Measurements from ENCODE around the gene TPPP. TPM values are rescaled to one million over a fixed set of nuclear protein-coding genes. Genes with fewer than 3 reads are reported as not detected.
"Not testable (repeated sequence)": the region's sequence is repeated elsewhere in the genome, so short reads cannot be mapped to it uniquely, and the experiment has no call there.

Gene TPPP
- total RNA-seq, 4 donors from 2014 or later = 2.4 to 8.7 (median 3.2) TPM

GRCh38 chr5:680118-680795, 12.9 kb downstream of the TPPP start:
- DNase-seq; ATAC-seq; in situ Hi-C loops (cut with MboI; ENCODE audit: low sequenced_read_pairs in 4 of 4); H3K36me3 ChIP-seq; H3K27me3 ChIP-seq; H3K9me3 ChIP-seq; intact Hi-C loops (cut with DNase I; ENCODE audit: low total_unique reads); H3K27ac ChIP-seq; H3K4me3 ChIP-seq: not testable (repeated sequence)
- peaks cover 0 to 51% of the 10 kb centered on the region in 2 donors for H3K4me1 ChIP-seq

- H3K4me1 ChIP-seq = peaks cover 6 to 56% of the 10 kb centered on the region in 2 donors
- H3K4me3 ChIP-seq; in situ Hi-C loops (cut with MboI; ENCODE audit: low sequenced_read_pairs in 4 of 4); ATAC-seq; H3K27ac ChIP-seq; H3K36me3 ChIP-seq; intact Hi-C loops (cut with DNase I; ENCODE audit: low total_unique reads); H3K9me3 ChIP-seq; H3K27me3 ChIP-seq; DNase-seq: not testable (repeated sequence)
Measured at GRCh38 chr5:679166-679895, 13.8 kb downstream of the TPPP start.

- intact Hi-C loops (cut with DNase I; ENCODE audit: low total_unique reads); H3K27ac ChIP-seq; in situ Hi-C loops (cut with MboI; ENCODE audit: low sequenced_read_pairs in 4 of 4); H3K4me3 ChIP-seq; H3K9me3 ChIP-seq; H3K36me3 ChIP-seq; DNase-seq; ATAC-seq; H3K27me3 ChIP-seq: not testable (repeated sequence)
- H3K4me1 ChIP-seq = peaks cover 13 to 56% of the 10 kb centered on the region in 2 donors
Measured at GRCh38 chr5:678521-678920, 14.6 kb downstream of the TPPP start.

GRCh38 chr5:677131-678101, 15.7 kb downstream of the TPPP start:
- intact Hi-C loops (cut with DNase I; ENCODE audit: low total_unique reads) = no loop called here
- no peak for TF ChIP-seq CTCF (IDR thresholded peaks at IDR 0.05 in 4 of 5, conservative IDR thresholded peaks at IDR 0.05 in 1 of 5)
- no peak for TF ChIP-seq POLR2A (IDR thresholded peaks at IDR 0.05)
- DNase-seq (peak in 1 of 2 donors; percentile 8), ATAC-seq (no peak)
- in situ Hi-C loops (cut with MboI; ENCODE audit: low sequenced_read_pairs in 4 of 4) = no loop called here
- no peaks in the 10 kb centered on the region for H3K36me3 ChIP-seq
- H3K4me3 ChIP-seq = no peak overlapping the region
- H3K9me3 ChIP-seq = no peaks in the 10 kb centered on the region
- no peaks in the 10 kb centered on the region for H3K27me3 ChIP-seq
- H3K27ac ChIP-seq = no peak overlapping the region
- peaks cover 24 to 56% of the 10 kb centered on the region in 2 donors for H3K4me1 ChIP-seq

- no peaks in the 10 kb centered on the region for H3K9me3 ChIP-seq
- H3K27me3 ChIP-seq = no peaks in the 10 kb centered on the region
- DNase-seq (no peak), ATAC-seq (no peak)
- TF ChIP-seq POLR2A (IDR thresholded peaks at IDR 0.05) (no peak), CTCF (IDR thresholded peaks at IDR 0.05 in 4 of 5, conservative IDR thresholded peaks at IDR 0.05 in 1 of 5) (no peak)
- no peaks in the 10 kb centered on the region for H3K36me3 ChIP-seq
- H3K4me3 ChIP-seq = no peak overlapping the region
- intact Hi-C loops (cut with DNase I; ENCODE audit: low total_unique reads) = no loop called here
- in situ Hi-C loops (cut with MboI; ENCODE audit: low sequenced_read_pairs in 4 of 4) = no loop called here
- no peak overlapping the region for H3K27ac ChIP-seq
- peaks cover 31 to 59% of the 10 kb centered on the region in 2 donors for H3K4me1 ChIP-seq
Measured at GRCh38 chr5:676699-677076, 16.5 kb downstream of the TPPP start.

Measured in gastrocnemius medialis (tissue), 4 donors.